ENCODE measurements around the gene GPC4.

DNA sequence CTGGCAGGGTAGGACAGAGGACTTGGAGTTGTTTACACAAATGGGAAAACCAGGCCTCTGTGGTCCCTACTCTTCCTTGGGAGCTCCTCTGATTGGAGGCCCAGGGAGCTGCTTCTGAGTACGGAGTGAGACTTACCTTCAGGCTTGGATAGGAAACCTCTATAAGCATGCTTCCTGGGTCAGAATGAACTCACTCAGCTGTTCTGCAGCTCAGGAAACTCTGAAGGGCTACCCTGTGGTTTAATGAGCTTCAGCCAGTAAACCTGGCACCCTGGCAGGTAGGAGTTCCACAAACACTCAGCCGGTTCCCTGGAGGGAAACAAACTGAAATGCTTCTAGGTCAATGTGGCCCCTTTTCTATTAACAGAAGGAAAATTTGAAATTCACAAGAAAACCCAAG, 146.1 kb downstream of the GPC4 start:
- TF ChIP-seq POLR2AphosphoS5 (IDR thresholded peaks at IDR 0.05; ENCODE audit: borderline replicate concordance, low read depth, low read length) (no peak), EZH2 (IDR thresholded peaks at IDR 0.05) (no peak)
